ENCODE data around the gene TIMELESS.
"Not testable (repeated sequence)": the region's sequence is repeated elsewhere in the genome, so short reads cannot be mapped to it uniquely, and the experiment has no call there.

TIMELESS gene

GRCh38 chr12:56461235-56462159 is 12.3 kb upstream of the TIMELESS start:
- DNase-seq = no peak

GRCh38 chr12:56457817-56458216 is 8.6 kb upstream of the TIMELESS start:
- DNase-seq = no peak

- DNase-seq = no peak
These were observed 5.3 kb upstream of the TIMELESS start, which contains the start of gene MIP for GRCh38 chr12:56454557-56454956. Gene MIP, minus strand, starts transcription at chr12:56454657. Its CDS starts 44 bp downstream, at chr12:56454613.

GRCh38 chr12:56451147-56451546 is 1.9 kb upstream of the TIMELESS start:
- no peak for DNase-seq

GRCh38 chr12:56450241-56450640 is 1.0 kb upstream of the TIMELESS start:
- DNase-seq = no peak

GRCh38 chr12:56449622-56449984 is 377 bp upstream of the TIMELESS start:
- DNase-seq = no peak

- DNase-seq = not testable (repeated sequence)
These were observed 6.0 kb downstream of the TIMELESS start for GRCh38 chr12:56443208-56443607.

GRCh38 chr12:56437430-56438176 is 11.6 kb downstream of the TIMELESS start:
- DNase-seq = no peak

- no peak for DNase-seq
These were observed 14.4 kb downstream of the TIMELESS start for GRCh38 chr12:56434828-56435227.

- no peak for DNase-seq
These were observed 17.4 kb downstream of the TIMELESS start for GRCh38 chr12:56431850-56432249.

- no peak for DNase-seq
These were observed 17.9 kb downstream of the TIMELESS start for GRCh38 chr12:56431288-56431687.

GRCh38 chr12:56425940-56426438 is 23.2 kb downstream of the TIMELESS start:
- DNase-seq = no peak

GRCh38 chr12:56425193-56425592 is 24.0 kb downstream of the TIMELESS start:
- no peak for DNase-seq

- no peak for DNase-seq
These were observed 28.8 kb downstream of the TIMELESS start for GRCh38 chr12:56420411-56420810.

GRCh38 chr12:56417739-56418138 is 31.5 kb downstream of the TIMELESS start:
- no peak for DNase-seq

GRCh38 chr12:56414401-56414800 is 34.8 kb downstream of the TIMELESS start:
- no peak for DNase-seq

GRCh38 chr12:56413392-56413791 is 35.8 kb downstream of the TIMELESS start:
- no peak for DNase-seq

GRCh38 chr12:56411781-56412639 is 37.2 kb downstream of the TIMELESS start:
- no peak for DNase-seq

GRCh38 chr12:56410768-56411167 is 38.5 kb downstream of the TIMELESS start:
- DNase-seq = no peak

GRCh38 chr12:56408799-56409417 is 40.3 kb downstream of the TIMELESS start:
- DNase-seq = no peak

GRCh38 chr12:56404227-56404626 is 45.0 kb downstream of the TIMELESS start:
- not testable (repeated sequence) for DNase-seq

- DNase-seq = not testable (repeated sequence)
These were observed 47.6 kb downstream of the TIMELESS start for GRCh38 chr12:56401612-56402011.
